PC-3 (cell line): ENCODE results near the gene LRFN3. TPM values are rescaled to one million over a fixed set of nuclear protein-coding genes. Genes with fewer than 3 reads are reported as not detected.

ENCODE experiments used
- ATAC-seq: fragments of 200-7000 bp; cut with Tn5 transposase; 2 replicates; pipeline ENCODE4 v1.9.1; 2020; ENCODE audit warnings: mild to moderate bottlenecking, moderate library complexity
- BruUV-seq: library from RNA; stranded (reverse); fragments of 400-500 nt; replicated peaks from 2 replicates; lab custom pipeline; 2021; lab: Mats Ljungman, UMichigan
- CTCF ChIA-PET: fragments of 300-600 bp; sonication (Branson Sonifier 250); formaldehyde crosslinking; loops from one replicate; lab custom pipeline; 2022; ENCODE audit warnings: antibody characterized with exemption; lab: Charles Lee
- POLR2A ChIA-PET: fragments of 300-600 bp; sonication (Branson Sonifier 250); formaldehyde crosslinking; loops from one replicate; lab custom pipeline; 2022; ENCODE audit warnings: antibody characterized with exemption; ENCODE audit not compliant: unreplicated experiment; lab: Charles Lee
- DNase-seq: peaks from one replicate; pipeline ENCODE4 v3.0.0-alpha.2; 2015
- H2AFZ ChIP-seq: fragments of 300-600 bp; sonication (generic); 2 replicates; pipeline ENCODE4 v1.6.0; 2016; ENCODE audit warnings: antibody characterized with exemption, low read length
- H3F3A ChIP-seq: fragments of 300-600 bp; sonication (generic); one replicate; pipeline ENCODE4 v1.6.0; 2017; ENCODE audit warnings: antibody characterized with exemption, low read length, control low read depth, mild to moderate bottlenecking; ENCODE audit not compliant: unreplicated experiment
- H3K27ac ChIP-seq: fragments of 300-600 bp; sonication (generic); 2 replicates; pipeline ENCODE4 v1.5.1; 2016; ENCODE audit warnings: mild to moderate bottlenecking, low read length
- H3K27me3 ChIP-seq: fragments of 300-600 bp; sonication (generic); 2 replicates; pipeline ENCODE4 v1.6.1; 2016; ENCODE audit warnings: low read length, mixed read lengths
- H3K36me3 ChIP-seq: fragments of 300-600 bp; sonication (generic); 2 replicates; pipeline ENCODE4 v1.6.1; 2016; ENCODE audit warnings: low read depth, mixed run types, low read length, mixed read lengths
- H3K4me1 ChIP-seq: fragments of 300-600 bp; sonication (generic); 2 replicates; pipeline ENCODE4 v1.5.1; 2016; ENCODE audit warnings: low read length; ENCODE audit not compliant: insufficient read depth
- H3K4me2 ChIP-seq: fragments of 300-600 bp; sonication (generic); 2 replicates; pipeline ENCODE4 v1.6.0; 2016; ENCODE audit warnings: low read length
- H3K4me3 ChIP-seq: fragments of 300-600 bp; sonication (generic); 2 replicates; pipeline ENCODE4 v1.5.1; 2016; ENCODE audit warnings: mild to moderate bottlenecking, low read length, mixed read lengths
- H3K79me2 ChIP-seq: fragments of 300-600 bp; sonication (generic); 2 replicates; pipeline ENCODE4 v1.6.1; 2017; ENCODE audit warnings: low read length, mixed read lengths
- H3K9ac ChIP-seq: fragments of 300-600 bp; sonication (generic); 2 replicates; pipeline ENCODE4 v1.6.0; 2016; ENCODE audit warnings: mild to moderate bottlenecking, low read length
- H3K9me2 ChIP-seq: fragments of 300-600 bp; sonication (generic); replicated peaks from 2 replicates; pipeline ENCODE4 v1.6.1; 2016; ENCODE audit warnings: mixed run types, low read length, mixed read lengths
- H3K9me3 ChIP-seq: fragments of 300-600 bp; sonication (generic); 2 replicates; pipeline ENCODE4 v1.6.1; 2016; ENCODE audit warnings: low read length, mixed read lengths
- H4K20me1 ChIP-seq: fragments of 300-600 bp; sonication (generic); 2 replicates; pipeline ENCODE4 v1.6.1; 2016; ENCODE audit warnings: low read length, mixed read lengths
- CTCF ChIP-seq: fragments of 300-600 bp; sonication (generic); conservative IDR thresholded peaks from 2 replicates; pipeline ENCODE4 v1.5.1; 2017; ENCODE audit warnings: antibody characterized with exemption, low read depth, mild to moderate bottlenecking, low read length
- EZH2 ChIP-seq: fragments of 300-600 bp; sonication (generic); IDR thresholded peaks from one replicate; pipeline ENCODE4 v1.6.1; 2017; ENCODE audit warnings: antibody characterized with exemption, mild to moderate bottlenecking, low read length; ENCODE audit not compliant: unreplicated experiment
- EZH2phosphoT487 ChIP-seq: fragments of 300-600 bp; sonication (generic); IDR thresholded peaks from 2 replicates; pipeline ENCODE4 v1.6.1; 2018; ENCODE audit warnings: mild to moderate bottlenecking, antibody characterized with exemption, low read length, borderline replicate concordance
- intact Hi-C: fragments of 100-400 bp; cut with micrococcal nuclease; formaldehyde crosslinking; loops from 2 replicates; pipeline ENCODE4 v1.9.0; 2023
- total RNA-seq: library from RNA; depleted of rRNA; stranded (reverse); fragments of >200 nt; gene quantifications from 2 replicates; pipeline ENCODE4 v1.2.3, GENCODE V29; 2014

The LRFN3 gene
- total RNA-seq, 1 experiment from 2014 or later, result 4.1 TPM

DNA sequence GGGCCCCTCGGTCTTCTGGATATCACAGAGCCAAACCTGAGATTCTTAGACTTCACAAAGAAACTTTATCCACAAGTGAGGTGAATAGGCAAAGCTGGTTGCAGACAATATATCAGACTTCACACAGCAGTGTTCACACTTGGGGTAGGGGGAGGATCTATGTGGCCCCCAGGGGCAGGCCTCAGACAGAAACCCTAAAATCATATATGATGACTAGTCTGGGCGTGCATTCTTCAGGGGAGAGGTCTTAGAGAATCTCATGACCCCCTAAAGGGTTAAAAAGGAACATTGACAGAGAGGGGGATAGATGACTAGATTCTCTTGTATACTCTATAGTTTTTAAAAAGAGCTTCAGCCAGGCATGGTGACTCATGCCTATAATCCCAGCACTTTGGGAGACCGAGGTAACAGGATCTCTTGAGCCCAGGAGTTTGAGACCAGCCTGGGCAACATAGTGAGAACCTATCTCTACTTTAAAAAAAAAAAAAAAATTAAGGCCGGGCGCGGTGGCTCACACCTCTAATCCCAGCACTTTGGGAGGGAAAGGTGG, 30.9 kb upstream of the LRFN3 start:
- Histone ChIP-seq H3K9me3 (no peaks in the 10 kb centered on the region), H4K20me1 (no peaks in the 10 kb centered on the region), H3K36me3 (no peaks in the 10 kb centered on the region), H3K4me3 (no peak overlapping the region), H3K9me2 (no peaks in the 10 kb centered on the region), H3K27ac (no peak overlapping the region), H3K79me2 (no peaks in the 10 kb centered on the region), H2AFZ (no peak overlapping the region), H3K27me3 (no peaks in the 10 kb centered on the region), H3K9ac (no peak overlapping the region), H3K4me2 (no peak overlapping the region), H3K4me1 (peaks cover 10% of the 10 kb centered on the region; the same call in 1 of the 2 replicates), H3F3A (no peaks in the 10 kb centered on the region)
- no peak for ATAC-seq
- BruUV-seq, result no TSS peak
- no peak for DNase-seq
- TF ChIP-seq EZH2 (no peak), CTCF (no peak), EZH2phosphoT487 (no peak)
- CTCF ChIA-PET, result no interaction called here
- intact Hi-C loops, result no loop called here
- POLR2A ChIA-PET, result no interaction called here

DNA sequence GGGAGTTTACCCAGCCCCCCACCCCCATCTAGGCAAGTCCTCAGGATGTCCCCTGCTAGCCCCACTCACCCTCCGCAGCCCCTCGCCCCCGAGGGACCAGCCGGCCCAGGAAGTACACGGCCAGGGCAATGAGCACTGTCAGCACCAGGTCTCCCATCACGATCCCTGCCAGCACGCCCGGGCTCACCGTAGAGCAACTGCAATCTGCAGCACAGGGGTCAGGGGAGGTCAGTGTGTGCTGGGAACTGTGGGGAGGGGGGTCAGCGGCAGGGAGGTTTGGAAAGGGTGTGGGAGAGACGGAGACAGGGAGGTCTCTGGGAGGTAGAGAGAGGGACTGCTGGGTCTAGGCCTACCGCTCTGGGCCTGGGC, 28.8 kb upstream of the LRFN3 start:
- no peaks in the 10 kb centered on the region for H3K36me3 ChIP-seq
- no peak for DNase-seq
- TF ChIP-seq EZH2phosphoT487, result no peak
- no peak for TF ChIP-seq CTCF
- no peak for TF ChIP-seq EZH2
- no peak overlapping the region for H3K4me3 ChIP-seq
- no peaks in the 10 kb centered on the region for H3F3A ChIP-seq
- H3K27me3 ChIP-seq, result no peaks in the 10 kb centered on the region
- no peaks in the 10 kb centered on the region for H4K20me1 ChIP-seq
- no peak overlapping the region for H3K27ac ChIP-seq
- ATAC-seq, result no peak
- CTCF ChIA-PET, result no interaction called here
- no TSS peak for BruUV-seq
- H3K4me1 ChIP-seq, result peaks cover 4% of the 10 kb centered on the region; the same call in 1 of the 2 replicates
- no peak overlapping the region for H3K4me2 ChIP-seq
- intact Hi-C loops, result no loop called here
- H3K9ac ChIP-seq, result no peak overlapping the region
- no peaks in the 10 kb centered on the region for H3K9me2 ChIP-seq
- no peak overlapping the region for H2AFZ ChIP-seq
- no peaks in the 10 kb centered on the region for H3K9me3 ChIP-seq
- no peaks in the 10 kb centered on the region for H3K79me2 ChIP-seq
- POLR2A ChIA-PET, result no interaction called here

GRCh38 chr19:35908010-35908441, 28.1 kb upstream of the LRFN3 start, which contains the start of gene TYROBP:
TSS of gene TYROBP (minus strand) at chr19:35908295. CDS start at chr19:35908228, 67 bp downstream.
- Histone ChIP-seq H3K4me3 (no peak within 1 kb of the TSS), H3K27ac (no peak within 1 kb of the TSS), H3K9me3 (no peaks in the 10 kb centered on the region), H3K4me2 (no peak within 1 kb of the TSS), H3F3A (no peaks in the 10 kb centered on the region), H3K79me2 (no peaks in the 10 kb centered on the region), H3K9me2 (no peaks in the 10 kb centered on the region), H3K4me1 (peaks cover 4% of the 10 kb centered on the region; the same call in 1 of the 2 replicates), H3K9ac (no peak within 1 kb of the TSS), H3K27me3 (no peaks in the 10 kb centered on the region), H3K36me3 (no peaks in the 10 kb centered on the region), H4K20me1 (no peaks in the 10 kb centered on the region), H2AFZ (no peak within 1 kb of the TSS)
- DNase-seq (no peak), ATAC-seq (no peak)
- POLR2A ChIA-PET, result no interaction called here
- BruUV-seq, result no TSS peak
- TF ChIP-seq CTCF, result no peak
- TF ChIP-seq EZH2phosphoT487, result no peak
- TF ChIP-seq EZH2, result no peak
- intact Hi-C loops, result no loop called here
- CTCF ChIA-PET, result no interaction called here
